HG02884 (cell line): ENCODE measurements around the gene NEDD9.

ENCODE experiments used
- ATAC-seq: cut with Tn5 transposase; IDR thresholded peaks from one replicate; pipeline ENCODE4 v1.9.1; 2021; ENCODE audit warnings: mild to moderate bottlenecking, moderate library complexity; ENCODE audit not compliant: unreplicated experiment

The NEDD9 gene

DNA sequence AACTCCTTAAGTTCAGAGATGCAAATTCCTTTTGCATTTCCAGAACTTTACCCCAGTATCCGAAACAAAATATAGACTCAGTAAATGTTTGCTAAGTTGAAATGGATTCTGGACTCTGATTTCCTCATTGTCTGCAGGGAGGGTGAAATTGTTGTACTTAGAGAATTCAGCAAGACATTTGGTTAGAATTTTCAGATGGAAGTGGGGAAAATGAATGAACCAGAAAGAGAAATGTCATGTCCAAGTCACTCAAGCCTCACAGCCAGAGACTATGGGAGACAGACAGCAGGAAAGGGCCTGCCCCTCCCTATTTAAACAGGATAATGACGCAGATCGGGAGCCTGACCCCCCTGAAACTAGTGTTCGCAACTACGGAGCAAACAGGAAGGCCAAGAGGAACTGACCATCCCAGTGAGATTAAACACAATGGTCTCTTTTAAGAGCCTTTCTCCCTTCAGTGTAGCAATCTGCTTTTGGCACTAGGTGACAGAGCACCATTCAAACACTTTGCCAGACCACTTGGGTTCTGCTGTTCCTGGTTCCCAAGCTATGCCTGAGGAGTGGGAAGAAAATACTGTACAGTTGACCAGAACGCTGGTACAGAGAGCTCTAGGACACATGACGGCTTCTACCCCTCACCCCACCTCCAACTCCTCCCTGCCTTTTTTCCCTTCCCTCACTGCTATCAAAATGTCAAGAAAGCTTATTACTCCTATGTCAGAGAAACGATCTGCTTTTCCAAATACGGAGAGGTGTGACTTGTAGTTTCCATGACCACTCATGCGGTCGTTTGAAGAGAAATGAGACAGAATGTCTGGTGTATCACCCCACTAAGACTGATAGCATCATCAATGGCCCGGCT is 13.7 kb downstream of the NEDD9 start:
- no peak for ATAC-seq

DNA sequence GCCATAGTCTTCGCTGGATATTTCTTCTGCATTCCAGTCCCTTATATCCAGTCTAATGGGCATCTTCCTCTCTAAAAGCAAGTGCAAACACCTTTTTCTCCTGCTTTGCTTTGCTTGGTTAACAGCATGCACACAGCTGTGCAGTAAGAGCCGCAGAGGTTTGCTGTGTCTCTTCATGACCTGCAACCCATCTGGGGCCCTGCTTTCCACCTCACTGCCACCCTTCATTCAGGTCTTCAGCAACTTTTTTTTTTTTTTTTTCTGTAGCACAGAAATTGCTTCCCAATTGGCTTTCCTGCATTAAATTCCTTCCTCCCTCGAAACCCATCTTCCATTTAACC is 14.4 kb downstream of the NEDD9 start:
- no peak for ATAC-seq

GRCh38 chr6:11217360-11218101 is 14.9 kb downstream of the NEDD9 start:
- no peak for ATAC-seq

- ATAC-seq: no peak
Measured at GRCh38 chr6:11215773-11216172, 16.7 kb downstream of the NEDD9 start.

DNA sequence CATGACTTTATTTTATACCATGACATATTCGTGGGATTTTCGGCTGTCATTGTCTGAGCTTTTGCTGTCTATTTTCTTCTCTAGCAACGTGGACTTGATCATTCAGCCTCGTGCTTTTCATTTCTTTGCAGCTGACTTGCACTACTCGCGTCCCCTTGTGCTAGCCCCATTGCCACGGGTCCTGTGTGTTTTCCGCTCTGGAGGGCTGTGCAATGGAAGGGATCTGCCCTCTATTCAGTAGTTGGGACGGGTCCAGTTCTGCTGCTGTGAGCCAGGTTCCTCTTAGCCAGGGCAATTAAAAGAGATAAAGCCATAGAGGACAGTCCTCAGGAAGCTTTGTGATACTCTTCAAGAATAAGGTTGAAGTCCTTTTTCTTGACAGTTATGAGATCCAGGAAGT is 17.6 kb downstream of the NEDD9 start:
- no peak for ATAC-seq

DNA sequence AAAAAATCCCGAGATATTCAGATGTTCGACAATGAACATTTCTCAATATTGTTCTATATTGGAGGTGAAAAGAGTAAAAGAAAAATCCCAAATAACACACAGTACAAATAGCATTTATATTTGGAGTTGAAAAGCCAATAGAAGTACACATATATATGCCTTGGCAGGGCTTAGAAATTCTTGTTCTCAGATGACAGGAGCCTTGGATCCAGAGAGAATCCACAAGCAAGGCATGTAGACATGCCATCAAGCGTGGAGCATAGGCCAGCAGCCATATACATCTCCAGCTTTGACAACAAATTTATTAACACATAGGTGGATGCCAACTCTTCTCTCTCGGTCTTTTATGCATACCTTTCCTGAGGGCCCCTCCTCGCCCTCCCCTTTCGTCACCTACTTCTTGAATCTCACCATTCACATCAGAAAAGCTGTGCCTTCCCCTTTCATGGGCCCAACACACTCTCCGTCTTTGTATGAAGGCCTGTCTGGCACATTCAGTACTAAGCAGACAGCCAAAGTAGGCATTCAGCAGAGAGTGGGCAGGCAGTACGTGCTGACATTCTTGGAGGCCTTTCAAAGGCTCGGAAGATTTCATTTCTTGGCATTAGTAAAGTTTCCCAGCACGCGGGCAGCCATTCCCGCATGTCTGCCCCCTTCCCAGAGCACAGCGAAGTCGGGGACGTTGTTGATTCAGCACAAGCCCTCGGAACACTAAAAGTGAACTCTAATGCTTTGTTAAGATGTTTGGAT is 18.2 kb downstream of the NEDD9 start:
- ATAC-seq: no peak

GRCh38 chr6:11213422-11214021 is 18.9 kb downstream of the NEDD9 start:
- ATAC-seq: no peak

GRCh38 chr6:11212664-11213063 is 19.8 kb downstream of the NEDD9 start:
- no peak for ATAC-seq

DNA sequence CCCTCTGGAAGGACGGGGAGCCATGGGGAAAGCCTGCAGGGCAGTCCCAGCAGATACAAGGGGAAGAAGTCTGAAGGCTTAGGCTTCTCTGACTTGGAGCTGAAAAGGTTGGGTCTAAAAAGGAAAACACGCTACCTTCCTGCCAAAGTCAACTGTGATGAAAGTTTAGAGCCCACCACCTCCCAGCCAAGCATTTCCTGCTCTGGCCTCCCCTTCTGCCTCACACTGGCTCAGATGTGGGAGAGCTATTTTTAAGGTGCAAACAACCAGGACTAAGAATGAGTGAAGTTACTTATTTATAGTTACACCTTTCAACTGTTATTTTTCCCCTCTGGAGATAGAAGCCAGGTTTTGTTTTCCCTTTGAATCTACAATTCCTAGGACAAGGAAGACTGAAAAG is 21.2 kb downstream of the NEDD9 start:
- ATAC-seq: no peak

DNA sequence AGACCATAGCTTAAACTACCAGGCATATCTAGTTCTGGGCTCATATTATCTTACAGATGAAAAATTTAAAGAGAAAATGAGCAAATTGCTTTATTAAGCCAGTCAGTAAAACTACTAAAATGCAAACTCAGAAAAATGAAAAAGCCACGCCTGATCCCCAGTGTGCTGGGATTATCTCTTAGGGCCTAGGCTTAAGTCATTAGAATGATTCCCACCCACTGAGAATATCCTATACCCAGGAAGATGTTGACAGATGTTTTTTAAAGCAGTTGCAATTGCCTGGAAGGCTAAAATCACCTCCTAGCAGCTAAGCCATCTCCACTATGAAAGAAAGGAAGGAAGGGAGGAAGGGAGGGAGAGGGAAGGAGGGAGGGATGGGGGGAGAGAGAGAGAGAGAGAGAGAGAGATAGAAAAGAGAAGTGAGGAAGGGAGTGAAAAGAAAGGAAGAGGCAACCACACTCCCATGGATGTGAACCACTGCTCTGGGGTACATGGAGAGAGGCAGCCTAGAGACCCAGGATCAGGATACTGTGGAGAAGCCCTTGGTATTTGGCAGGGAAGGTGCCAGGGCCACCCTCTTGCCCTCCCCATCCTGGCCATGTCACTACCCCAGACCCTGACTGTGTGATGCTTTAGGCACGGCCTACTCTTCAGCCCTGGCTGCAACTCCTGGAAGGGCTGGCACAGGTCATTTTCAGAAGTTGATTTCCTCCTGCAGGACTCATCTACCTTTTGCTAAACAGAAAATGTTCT is 21.9 kb downstream of the NEDD9 start:
- no peak for ATAC-seq

DNA sequence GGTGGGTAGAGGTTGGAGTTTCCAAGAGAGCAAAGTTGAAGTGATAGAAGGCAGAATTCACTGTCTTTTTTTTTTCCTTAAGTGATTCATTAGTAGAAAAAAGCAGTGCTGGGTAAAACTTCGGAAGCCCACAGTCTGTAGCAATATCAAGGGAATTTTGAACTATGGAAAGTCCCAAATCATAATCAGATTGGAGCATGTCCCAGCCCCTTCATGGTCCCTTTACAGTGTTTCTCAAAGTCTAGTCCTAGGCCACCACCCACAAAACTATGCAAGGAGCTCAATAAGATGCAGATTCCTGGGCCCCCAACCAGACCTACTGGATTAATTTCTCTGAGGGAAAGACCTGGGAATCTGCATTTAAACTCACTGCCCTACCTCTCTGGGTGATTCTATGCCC is 22.6 kb downstream of the NEDD9 start:
- no peak for ATAC-seq

GRCh38 chr6:11209369-11209768 is 23.1 kb downstream of the NEDD9 start:
- no peak for ATAC-seq

- ATAC-seq: no peak
Measured at GRCh38 chr6:11208854-11209253, 23.6 kb downstream of the NEDD9 start.

DNA sequence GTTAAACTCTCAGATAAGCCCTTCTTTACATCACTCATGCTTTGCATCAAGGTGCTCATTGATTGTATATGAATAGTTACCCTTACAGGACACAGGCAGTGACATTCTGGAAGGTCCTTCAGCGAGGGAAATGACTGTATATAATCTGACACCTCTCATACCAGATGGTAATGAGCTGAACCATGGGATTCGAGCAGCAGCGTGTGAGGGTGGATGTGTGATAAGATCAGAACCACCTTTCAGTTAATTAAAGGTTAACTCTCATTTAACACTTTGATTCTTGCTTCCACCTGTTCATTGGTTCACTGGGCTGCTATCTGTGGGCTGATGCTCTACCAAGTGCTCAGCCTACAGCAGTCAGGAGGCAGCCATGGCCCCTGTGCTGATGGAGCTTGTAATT is 24.2 kb downstream of the NEDD9 start:
- ATAC-seq: no peak

DNA sequence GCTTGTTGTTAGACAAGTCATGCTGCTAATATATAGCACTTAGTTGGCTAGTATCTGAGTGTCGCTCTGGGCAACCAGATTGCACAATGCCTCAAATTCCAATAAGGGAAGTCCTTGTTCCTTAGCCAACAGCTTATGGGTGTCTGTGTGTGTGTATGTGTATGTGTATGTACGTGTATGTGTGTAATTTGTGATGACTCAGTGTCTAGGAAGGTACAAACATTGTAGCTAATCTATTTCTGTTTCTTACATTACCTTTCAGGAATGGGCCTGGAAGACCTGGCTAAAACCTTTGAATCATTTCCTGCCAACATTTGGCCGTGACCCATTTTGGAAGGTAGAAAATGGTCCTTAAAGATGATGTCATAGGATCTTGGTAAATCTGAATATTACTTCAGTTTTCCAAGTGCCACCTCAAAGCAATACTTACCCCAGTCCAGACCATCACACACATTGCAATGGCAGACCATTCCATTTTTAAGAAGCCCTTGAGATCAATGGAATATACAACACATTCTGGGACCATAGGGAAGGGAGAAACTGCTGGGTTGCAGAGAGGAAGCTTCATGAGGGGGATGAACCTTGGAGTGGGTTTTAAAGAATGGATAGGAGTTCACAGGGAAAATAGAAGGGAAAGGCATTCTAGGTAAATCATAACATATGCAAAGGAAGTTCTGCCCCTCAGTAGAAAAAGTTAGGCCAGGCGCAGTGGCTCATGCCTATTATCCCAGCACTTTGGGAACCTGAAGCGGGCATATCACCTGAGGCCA is 25.1 kb downstream of the NEDD9 start:
- no peak for ATAC-seq

DNA sequence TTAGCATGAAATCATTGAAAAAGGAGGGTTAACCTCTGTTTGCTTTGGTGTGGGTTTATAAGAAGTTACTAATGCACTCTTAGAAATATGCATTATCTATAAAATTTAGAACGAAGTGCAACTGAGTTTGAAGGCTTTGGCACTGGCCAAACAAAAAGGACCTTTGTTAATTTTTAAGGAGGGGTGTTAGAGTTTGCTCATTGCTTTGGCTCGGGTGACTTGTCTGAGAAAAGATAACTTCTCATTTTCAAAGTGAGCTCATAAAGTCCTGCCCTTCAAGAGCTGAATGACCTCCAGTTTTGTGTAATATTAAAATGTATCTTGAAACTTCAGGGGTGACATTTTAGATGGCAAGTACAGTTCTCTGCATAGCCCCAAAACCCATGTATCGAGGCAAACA is 25.9 kb downstream of the NEDD9 start:
- ATAC-seq: no peak

DNA sequence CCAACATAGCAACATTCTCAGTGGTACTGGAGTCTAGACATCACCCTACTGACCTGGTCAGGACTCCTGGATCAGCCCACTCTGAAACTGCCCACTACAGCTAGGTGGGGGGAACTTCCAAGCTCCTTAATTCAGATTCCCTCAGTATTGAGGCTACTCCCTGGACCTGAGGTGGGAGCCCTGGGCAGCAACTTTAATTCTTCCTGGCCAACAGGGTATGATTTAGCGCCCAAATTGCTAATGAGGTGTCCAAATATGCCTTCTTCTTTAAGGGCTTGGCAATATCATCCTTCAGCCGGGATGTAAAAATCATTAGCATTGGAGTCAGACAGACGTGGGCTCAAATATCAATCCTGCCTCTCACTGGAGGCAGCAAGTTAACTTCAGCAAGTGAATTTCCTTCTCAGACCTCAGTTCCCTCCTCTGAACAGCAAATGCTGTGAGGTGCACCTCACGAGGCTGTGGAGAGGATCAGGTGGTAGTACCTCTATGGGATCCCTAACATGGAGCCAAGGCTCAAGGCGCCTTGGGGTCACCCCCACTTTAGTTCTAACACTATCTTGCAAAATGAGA is 27.6 kb downstream of the NEDD9 start:
- ATAC-seq: no peak

- no peak for ATAC-seq
Measured at GRCh38 chr6:11204005-11204399, 28.5 kb downstream of the NEDD9 start.

- no peak for ATAC-seq
Measured at GRCh38 chr6:11203306-11204004, 29.0 kb downstream of the NEDD9 start.
